ENCODE results near the gene MTARC1.

DNA sequence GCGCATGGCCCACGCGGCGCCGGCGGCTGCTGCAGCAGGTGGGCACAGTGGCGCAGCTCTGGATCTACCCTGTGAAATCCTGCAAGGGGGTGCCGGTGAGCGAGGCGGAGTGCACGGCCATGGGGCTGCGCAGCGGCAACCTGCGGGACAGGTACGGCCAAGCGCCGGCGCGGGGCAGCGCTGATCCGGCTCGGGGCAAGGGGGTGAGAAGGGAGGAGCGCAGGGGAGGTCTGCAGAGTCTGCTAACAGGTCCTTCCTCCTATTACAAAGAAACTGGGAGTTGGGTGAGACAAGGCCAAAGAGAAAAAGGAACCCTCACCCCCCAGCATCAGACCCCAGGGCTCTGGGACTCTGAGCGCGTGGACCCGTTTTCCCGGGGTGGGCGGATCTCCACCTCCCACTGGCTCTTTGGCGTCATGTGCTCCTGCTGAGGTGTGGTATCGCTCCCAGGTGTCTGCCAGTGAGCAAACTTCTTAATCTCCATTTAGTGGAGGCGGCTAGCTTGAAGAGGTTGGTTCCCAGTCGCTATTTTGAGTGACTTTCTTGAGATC, 431 bp downstream of the MTARC1 start:
- no peak for TF ChIP-seq EZH2 (IDR thresholded peaks at IDR 0.05; ENCODE audit: low read depth)
- no peak for TF ChIP-seq CTCF (conservative IDR thresholded peaks at IDR 0.05)
